Left forelimb (tissue), 1 donor: ENCODE measurements around the gene RSRC2.
"Not testable (repeated sequence)": the region's sequence is repeated elsewhere in the genome, so short reads cannot be mapped to it uniquely, and the experiment has no call there.

ENCODE experiments used
- DNase-seq: peaks from one replicate; pipeline ENCODE4 v3.0.0-alpha.2; 2018; ENCODE audit warnings: low spot score

The RSRC2 gene

GRCh38 chr12:122484385-122484784 lies 42.4 kb downstream of the RSRC2 start:
- not testable (repeated sequence) for DNase-seq

GRCh38 chr12:122483969-122484368 lies 42.8 kb downstream of the RSRC2 start:
- DNase-seq = no peak

DNA sequence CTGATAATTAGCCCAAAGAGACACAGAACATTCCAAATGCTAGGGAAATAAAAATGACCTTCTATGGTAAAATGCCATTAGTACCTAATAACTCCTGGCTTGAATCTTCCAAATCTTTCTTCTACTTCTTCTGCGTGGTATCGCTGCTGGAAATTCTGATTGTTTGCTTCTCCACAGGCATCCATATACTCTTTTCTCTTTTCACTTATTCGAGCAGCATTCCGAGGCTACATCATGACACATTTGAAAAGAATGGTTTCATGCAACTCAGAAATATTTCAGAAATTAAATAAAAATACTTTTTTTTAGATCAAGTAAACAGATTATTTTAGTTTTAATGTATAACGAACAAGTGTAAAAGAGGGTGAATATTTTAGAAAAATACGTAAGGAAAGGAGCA lies 44.9 kb downstream of the RSRC2 start:
- no peak for DNase-seq

GRCh38 chr12:122480753-122481152 lies 46.0 kb downstream of the RSRC2 start:
- DNase-seq = no peak

DNA sequence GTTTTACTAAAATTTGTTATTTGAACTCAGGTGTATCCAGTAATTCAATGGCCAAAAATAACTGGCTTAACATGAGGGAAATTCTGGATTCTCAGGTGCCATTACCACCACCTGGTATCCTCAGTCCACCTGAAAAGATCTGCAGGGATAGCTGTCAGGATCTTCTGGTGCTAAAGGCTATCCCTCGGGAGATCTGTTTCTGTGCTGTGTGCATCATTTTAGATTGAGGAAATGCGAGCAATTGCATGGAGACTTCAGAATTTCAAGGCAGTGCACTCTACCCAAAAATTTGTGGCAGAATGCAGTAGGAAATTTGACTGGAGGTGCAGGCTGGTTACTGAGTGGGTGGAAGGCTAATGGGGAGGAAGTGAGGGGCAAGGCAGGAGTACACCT lies 52.4 kb downstream of the RSRC2 start:
- DNase-seq = no peak

- no peak for DNase-seq
Observed at GRCh38 chr12:122473543-122474323, 53.0 kb downstream of the RSRC2 start.

- DNase-seq = no peak
Observed at GRCh38 chr12:122471324-122472226, 55.2 kb downstream of the RSRC2 start.

GRCh38 chr12:122470576-122470975 lies 56.2 kb downstream of the RSRC2 start:
- not testable (repeated sequence) for DNase-seq

GRCh38 chr12:122469856-122470255 lies 56.9 kb downstream of the RSRC2 start:
- not testable (repeated sequence) for DNase-seq

- no peak for DNase-seq
Observed at GRCh38 chr12:122467983-122468382, 58.8 kb downstream of the RSRC2 start.

DNA sequence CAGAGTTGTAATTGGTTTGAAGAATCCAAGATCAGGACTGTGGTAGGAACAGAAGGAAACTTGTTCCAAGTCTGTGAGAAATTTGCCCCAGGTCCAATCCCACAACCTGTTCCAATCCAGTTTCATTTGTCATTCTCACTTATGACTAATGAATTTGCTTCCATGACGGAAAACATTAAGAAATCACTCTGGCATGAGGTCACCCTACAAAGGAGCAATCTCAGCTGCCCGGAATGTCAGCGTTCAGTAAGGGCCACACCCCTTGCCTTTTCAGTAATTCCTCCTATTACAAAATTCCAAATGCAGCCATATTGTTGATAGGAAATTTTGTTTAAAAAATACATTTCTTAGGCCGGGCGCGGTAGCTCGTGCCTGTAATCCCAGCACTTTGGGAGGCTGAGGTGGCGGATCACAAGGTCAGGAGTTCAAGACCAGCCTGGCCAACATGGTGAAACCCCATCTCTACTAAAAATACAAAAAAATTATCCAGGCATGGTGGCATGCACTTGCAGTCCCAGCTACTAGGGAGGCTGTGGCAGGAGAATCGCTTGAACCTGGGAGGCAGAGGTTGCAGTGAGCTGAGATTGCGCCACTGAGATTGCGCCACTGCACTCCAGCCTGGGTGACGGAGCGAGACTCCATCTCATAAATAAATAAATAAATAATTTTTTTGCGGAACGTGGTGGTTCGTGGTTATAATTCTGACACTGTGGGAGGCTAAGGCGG lies 62.3 kb downstream of the RSRC2 start:
- DNase-seq = not testable (repeated sequence)

DNA sequence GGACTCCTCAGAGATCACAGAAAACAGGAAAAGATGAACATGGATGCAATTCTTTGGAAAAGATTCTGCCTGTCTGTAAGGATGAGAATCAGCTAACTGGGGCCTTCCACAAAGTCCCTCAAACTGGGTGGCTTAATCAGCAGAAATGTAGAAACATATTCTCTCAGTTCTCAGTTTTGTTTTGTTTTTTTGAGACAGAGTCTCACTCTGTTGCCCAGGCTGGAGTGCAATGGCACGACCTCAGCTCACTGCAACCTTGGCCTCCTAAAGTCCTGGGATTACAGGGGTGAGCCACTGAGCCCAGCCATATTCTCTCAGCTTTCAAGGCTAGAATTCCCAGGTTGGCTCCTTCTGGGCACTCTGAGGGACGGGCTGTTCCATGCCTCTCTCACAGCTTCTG lies 66.1 kb downstream of the RSRC2 start:
- no peak for DNase-seq

DNA sequence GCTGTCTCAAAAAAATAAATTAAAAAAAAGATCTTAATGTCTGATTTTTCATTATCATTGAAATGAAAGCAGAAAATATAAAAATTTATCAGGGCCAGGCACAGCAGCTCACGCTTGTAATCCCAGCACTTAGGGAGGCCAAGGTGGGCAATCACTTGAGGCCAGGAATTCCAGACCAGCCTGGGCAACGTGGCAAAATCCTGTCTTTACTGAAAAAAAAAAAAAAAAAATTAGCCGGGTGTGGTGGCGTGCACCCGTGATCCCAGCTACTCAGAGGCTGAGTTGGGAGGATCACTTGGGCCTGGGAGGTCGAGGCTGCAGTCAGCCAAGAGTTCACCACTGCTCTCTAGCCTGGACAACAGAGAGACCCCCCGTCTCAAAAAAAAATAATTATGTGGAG lies 66.7 kb downstream of the RSRC2 start:
- DNase-seq = no peak

DNA sequence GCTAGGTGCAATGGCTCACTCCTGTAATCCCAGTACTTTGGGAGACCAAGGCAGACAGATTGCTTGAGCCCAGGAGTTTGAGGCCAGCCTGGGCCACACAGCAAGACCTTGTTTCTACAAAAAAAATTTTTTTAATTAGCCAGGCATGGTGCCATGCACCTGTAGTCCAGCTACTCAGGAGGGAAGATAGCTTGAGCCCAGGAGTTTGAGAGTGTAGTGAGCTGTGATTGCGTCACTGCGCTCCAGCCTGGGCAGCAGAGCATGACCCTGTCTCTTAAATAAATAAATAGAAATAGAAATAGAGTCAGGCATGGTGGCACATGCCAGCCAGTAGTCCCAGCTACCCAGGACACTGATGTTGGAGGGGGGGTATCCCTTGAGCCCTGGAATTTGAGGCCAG lies 67.5 kb downstream of the RSRC2 start:
- DNase-seq = no peak

- no peak for DNase-seq
Observed at GRCh38 chr12:122458105-122459035, 68.4 kb downstream of the RSRC2 start.

GRCh38 chr12:122457627-122458026 lies 69.1 kb downstream of the RSRC2 start:
- DNase-seq = no peak

DNA sequence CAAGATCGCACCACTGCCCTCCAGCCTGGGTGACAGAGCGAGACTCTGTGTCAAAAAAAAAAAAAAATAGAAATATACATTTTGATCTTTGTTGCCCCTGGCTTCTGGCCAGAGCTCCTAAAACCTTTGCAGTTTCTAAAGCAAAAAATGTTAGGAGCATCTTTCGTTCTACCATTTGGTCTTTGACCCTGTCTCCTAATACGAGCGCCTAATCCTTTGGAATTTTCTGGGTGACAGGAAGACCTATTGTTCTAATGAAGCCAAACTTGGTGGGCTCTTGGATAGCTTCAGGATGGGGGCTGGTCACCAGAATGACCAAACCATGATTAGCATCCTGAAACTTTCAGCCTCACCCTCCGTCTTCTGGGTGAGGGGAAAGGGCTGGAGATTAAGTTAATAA lies 72.0 kb downstream of the RSRC2 start:
- no peak for DNase-seq

DNA sequence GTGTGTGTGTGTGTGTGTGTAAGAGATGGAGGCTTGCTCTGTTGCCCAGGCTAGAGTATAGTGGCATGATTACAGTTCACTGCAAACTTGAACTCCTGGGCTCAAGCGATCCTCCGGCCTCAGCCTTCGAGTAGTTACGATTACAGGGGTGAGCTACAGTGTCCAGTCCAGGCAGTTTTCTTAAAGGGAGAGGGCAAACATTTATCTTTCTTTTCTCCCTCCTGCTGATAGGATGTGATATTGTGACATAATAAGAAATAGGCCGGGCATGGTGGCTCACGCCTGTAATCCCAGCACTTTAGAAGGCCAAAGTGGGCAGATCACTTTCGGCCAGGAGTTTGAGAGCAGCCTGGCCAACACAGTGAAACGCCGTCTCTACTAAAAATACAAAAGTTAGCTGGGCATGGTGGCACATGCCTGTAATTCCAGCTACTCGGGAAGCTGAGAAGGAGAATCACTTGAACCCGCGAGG lies 72.5 kb downstream of the RSRC2 start:
- no peak for DNase-seq
